Lower lobe of right lung (tissue), 2 donors: ENCODE data around the gene WDR48. TPM values are rescaled to one million over a fixed set of nuclear protein-coding genes. Genes with fewer than 3 reads are reported as not detected.

ENCODE experiments used
- ATAC-seq, 2 donors: fragments of 200-7000 bp; cut with Tn5 transposase; one replicate each; pipeline ENCODE4 v1.9.1; 2020 to 2022; ENCODE audit warnings: mild to moderate bottlenecking in 2 of 2, moderate library complexity in 2 of 2
- DNase-seq: peaks from one replicate; pipeline ENCODE4 v3.0.0-alpha.2; 2020
- H3K27ac ChIP-seq: fragments of 200-600 bp; one replicate; pipeline ENCODE4 v1.8.0; 2022
- H3K27me3 ChIP-seq: fragments of 200-600 bp; one replicate; pipeline ENCODE4 v1.8.0; 2022; ENCODE audit warnings: low read depth
- H3K36me3 ChIP-seq: fragments of 200-600 bp; one replicate; pipeline ENCODE4 v1.8.0; 2022; ENCODE audit warnings: mild to moderate bottlenecking
- H3K4me1 ChIP-seq: fragments of 200-600 bp; one replicate; pipeline ENCODE4 v1.8.0; 2022
- H3K4me3 ChIP-seq: fragments of 200-600 bp; one replicate; pipeline ENCODE4 v1.8.0; 2022; ENCODE audit warnings: mild to moderate bottlenecking
- H3K9me3 ChIP-seq: fragments of 200-600 bp; one replicate; pipeline ENCODE4 v1.8.0; 2022
- CTCF ChIP-seq: fragments of 200-600 bp; IDR thresholded peaks from one replicate; pipeline ENCODE4 v1.8.0; 2022; ENCODE audit warnings: antibody characterized with exemption, mild to moderate bottlenecking
- intact Hi-C: fragments of 100-400 bp; cut with DNase I; formaldehyde crosslinking; loops from one replicate; pipeline ENCODE4 v1.11.0; 2022
- total RNA-seq: library from RNA; stranded (reverse); fragmentation: NEBNext Ultra II Directional; extraction: Animal tissue kit (Norgen Biotek cat#: 25700); gene quantifications from one replicate; pipeline ENCODE4 v1.2.1, GENCODE V29; 2021
- donor health status: DM: no; HTN: yes; CAD: no; lungs with severe emphysema.

WDR48 gene
- total RNA-seq, 1 donor from 2014 or later: 44.2 TPM

- Histone ChIP-seq H3K27ac (peak overlapping the region; percentile 78), H3K4me3 (no peak overlapping the region), H3K27me3 (no peaks in the 10 kb centered on the region), H3K4me1 (peaks cover 56% of the 10 kb centered on the region), H3K36me3 (peaks cover 10% of the 10 kb centered on the region), H3K9me3 (no peaks in the 10 kb centered on the region)
- intact Hi-C loops: no loop called here
- no peak for TF ChIP-seq CTCF
- DNase-seq (no peak), ATAC-seq (peak; percentile 29 to 41)
Observed at GRCh38 chr3:39132096-39133092, 80.6 kb downstream of the WDR48 start.

GRCh38 chr3:39133093-39133490 lies 81.3 kb downstream of the WDR48 start:
- Histone ChIP-seq H3K27me3 (no peaks in the 10 kb centered on the region), H3K27ac (peak overlapping the region; percentile 78), H3K36me3 (peaks cover 11% of the 10 kb centered on the region), H3K4me1 (peaks cover 54% of the 10 kb centered on the region), H3K4me3 (no peak overlapping the region), H3K9me3 (no peaks in the 10 kb centered on the region)
- intact Hi-C loops: no loop called here
- ATAC-seq (no peak), DNase-seq (no peak)
- no peak for TF ChIP-seq CTCF

- Histone ChIP-seq H3K4me1 (peaks cover 52% of the 10 kb centered on the region), H3K27ac (peak overlapping the region; percentile 78), H3K9me3 (no peaks in the 10 kb centered on the region), H3K36me3 (peaks cover 15% of the 10 kb centered on the region), H3K4me3 (no peak overlapping the region), H3K27me3 (no peaks in the 10 kb centered on the region)
- DNase-seq (no peak), ATAC-seq (no peak)
- intact Hi-C loops: no loop called here
- TF ChIP-seq CTCF: no peak
Observed at GRCh38 chr3:39133822-39134221, 82.0 kb downstream of the WDR48 start.

- no peak for TF ChIP-seq CTCF
- H3K9me3 ChIP-seq: no peaks in the 10 kb centered on the region
- H3K36me3 ChIP-seq: peaks cover 16% of the 10 kb centered on the region
- no peak for DNase-seq
- ATAC-seq: no peak
- H3K4me3 ChIP-seq: no peak overlapping the region
- H3K27ac ChIP-seq: peak overlapping the region; percentile 78
- intact Hi-C loops: no loop called here
- no peaks in the 10 kb centered on the region for H3K27me3 ChIP-seq
- H3K4me1 ChIP-seq: peaks cover 52% of the 10 kb centered on the region
Observed at GRCh38 chr3:39134305-39134704, 82.5 kb downstream of the WDR48 start.

GRCh38 chr3:39135170-39135805 lies 83.5 kb downstream of the WDR48 start:
- H3K36me3 ChIP-seq: peaks cover 25% of the 10 kb centered on the region
- H3K4me3 ChIP-seq: no peak overlapping the region
- DNase-seq (peak; percentile 77), ATAC-seq (peak; percentile 47 to 57)
- H3K9me3 ChIP-seq: no peaks in the 10 kb centered on the region
- peaks cover 57% of the 10 kb centered on the region for H3K4me1 ChIP-seq
- no peaks in the 10 kb centered on the region for H3K27me3 ChIP-seq
- H3K27ac ChIP-seq: peak overlapping the region; percentile 78
- intact Hi-C loops: no loop called here
- TF ChIP-seq CTCF: no peak
